Fibroblast of villous mesenchyme (primary cell): ENCODE results near the gene VGLL4. TPM values are rescaled to one million over a fixed set of nuclear protein-coding genes. Genes with fewer than 3 reads are reported as not detected.
A peak's percentile ranks its signal among the peaks of the same experiment; 100 is the strongest.

Experiments
- DNase-seq: peaks from one replicate; pipeline ENCODE4 v3.0.0-alpha.2; 2010; ENCODE audit warnings: low read depth
- H3K4me3 ChIP-seq: 2 replicates; pipeline ENCODE4 v1.5.1; 2011; ENCODE audit warnings: low read depth, mild to moderate bottlenecking, low read length
- total RNA-seq: library from RNA; depleted of rRNA; stranded (reverse); fragments of >200 nt; gene quantifications from 2 replicates; pipeline ENCODE4 v1.2.3, GENCODE V29; 2012
- TF ChIP-seq, protein P1 (sequence below): IDR thresholded peaks from 2 replicates; pipeline ENCODE4 v1.5.1; 2012; ENCODE audit warnings: low read depth, mild to moderate bottlenecking, low read length; ENCODE audit not compliant: insufficient read depth

VGLL4 gene
- total RNA-seq, 1 donor, result 65.6 TPM

DNA sequence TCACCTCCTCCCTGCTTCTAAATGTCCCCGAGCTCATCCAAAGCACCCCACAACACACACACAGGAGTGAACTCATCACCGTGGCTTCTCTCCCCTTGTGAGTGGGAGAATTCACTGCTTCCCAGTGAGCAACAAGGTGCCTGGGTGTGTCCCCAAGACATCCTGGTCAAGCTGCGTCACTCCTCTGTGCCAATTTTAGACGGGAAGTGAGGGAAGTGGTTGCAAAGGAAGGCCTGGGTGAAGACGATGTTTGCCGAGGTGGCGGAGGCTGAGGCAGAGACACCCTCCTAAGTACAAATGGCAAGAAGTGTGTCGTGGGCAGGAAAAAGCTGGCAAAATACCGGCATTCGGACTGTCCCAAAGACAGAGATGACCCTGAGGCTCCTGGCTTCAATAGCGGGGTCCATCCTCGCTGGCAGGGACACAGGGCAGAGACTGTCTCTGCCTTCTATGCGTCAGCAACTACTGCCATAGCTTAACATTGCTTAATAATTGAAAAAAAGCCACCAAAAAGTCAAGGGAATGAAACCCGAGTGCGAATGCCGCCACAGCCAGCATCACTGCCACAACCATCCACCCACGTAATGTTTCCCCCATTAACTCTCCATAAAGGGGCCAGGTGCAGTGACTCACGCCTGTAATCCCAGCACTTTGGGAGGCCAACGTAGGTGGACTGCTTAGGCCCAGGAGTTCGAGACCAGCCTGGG is 72.8 kb downstream of the VGLL4 start:
- DNase-seq, result peak; percentile 72
- no peak overlapping the region for H3K4me3 ChIP-seq

DNA sequence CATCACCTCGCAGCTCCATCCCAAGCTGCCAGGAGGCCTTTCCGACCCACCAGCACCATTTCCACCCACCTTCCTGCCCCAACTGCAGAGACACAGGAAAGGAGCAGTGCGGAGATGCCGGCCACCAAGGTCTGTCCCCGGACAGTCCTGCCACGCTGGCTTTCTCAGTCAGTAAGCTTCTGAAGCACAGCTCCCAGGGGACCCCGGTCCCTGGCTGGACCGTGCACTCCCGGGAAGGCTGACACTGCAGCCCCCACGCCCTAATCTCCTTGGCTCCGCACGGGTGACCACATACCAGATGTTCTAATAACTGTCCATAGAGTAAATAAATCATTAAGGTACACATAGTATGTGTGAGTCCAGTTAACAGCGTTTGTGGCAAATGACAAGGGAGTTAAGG is 73.5 kb downstream of the VGLL4 start:
- no peak overlapping the region for H3K4me3 ChIP-seq
- peak; percentile 62 for DNase-seq
- TF ChIP-seq, protein P1, sequence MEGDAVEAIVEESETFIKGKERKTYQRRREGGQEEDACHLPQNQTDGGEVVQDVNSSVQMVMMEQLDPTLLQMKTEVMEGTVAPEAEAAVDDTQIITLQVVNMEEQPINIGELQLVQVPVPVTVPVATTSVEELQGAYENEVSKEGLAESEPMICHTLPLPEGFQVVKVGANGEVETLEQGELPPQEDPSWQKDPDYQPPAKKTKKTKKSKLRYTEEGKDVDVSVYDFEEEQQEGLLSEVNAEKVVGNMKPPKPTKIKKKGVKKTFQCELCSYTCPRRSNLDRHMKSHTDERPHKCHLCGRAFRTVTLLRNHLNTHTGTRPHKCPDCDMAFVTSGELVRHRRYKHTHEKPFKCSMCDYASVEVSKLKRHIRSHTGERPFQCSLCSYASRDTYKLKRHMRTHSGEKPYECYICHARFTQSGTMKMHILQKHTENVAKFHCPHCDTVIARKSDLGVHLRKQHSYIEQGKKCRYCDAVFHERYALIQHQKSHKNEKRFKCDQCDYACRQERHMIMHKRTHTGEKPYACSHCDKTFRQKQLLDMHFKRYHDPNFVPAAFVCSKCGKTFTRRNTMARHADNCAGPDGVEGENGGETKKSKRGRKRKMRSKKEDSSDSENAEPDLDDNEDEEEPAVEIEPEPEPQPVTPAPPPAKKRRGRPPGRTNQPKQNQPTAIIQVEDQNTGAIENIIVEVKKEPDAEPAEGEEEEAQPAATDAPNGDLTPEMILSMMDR, result no peak

More for the DNA sequence above, 72.8 kb downstream of the VGLL4 start:
- TF ChIP-seq, protein P1, result no peak

DNA sequence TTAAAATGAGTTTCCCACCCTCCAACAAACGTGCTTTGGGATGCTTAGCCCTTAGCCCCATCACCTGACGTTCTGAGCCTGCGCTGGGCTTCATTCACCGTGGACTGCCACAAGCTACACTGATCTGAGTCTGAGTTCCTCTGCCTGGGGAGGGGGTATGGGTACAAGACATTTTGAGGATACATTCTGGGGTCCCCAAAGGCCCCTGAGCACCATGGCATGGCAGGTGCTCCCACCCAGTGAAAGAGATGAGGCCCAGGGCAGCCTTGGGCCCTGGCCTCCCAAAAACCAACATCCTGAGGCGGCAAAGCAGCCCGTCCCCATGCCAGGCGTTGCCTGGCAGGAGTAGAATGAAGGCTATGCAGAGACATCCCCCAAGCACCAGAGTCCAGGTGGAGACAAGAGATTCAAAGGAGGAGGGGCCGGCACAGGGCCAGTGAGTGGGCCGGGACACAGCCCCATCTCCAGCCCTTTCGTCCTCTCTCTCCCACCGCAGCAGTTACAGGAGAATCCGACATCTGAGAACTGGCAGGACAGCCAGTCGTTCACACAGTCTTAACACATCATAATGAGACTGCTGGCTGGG is 74.5 kb downstream of the VGLL4 start:
- no peak overlapping the region for H3K4me3 ChIP-seq
- no peak for DNase-seq
- TF ChIP-seq, protein P1, result no peak

DNA sequence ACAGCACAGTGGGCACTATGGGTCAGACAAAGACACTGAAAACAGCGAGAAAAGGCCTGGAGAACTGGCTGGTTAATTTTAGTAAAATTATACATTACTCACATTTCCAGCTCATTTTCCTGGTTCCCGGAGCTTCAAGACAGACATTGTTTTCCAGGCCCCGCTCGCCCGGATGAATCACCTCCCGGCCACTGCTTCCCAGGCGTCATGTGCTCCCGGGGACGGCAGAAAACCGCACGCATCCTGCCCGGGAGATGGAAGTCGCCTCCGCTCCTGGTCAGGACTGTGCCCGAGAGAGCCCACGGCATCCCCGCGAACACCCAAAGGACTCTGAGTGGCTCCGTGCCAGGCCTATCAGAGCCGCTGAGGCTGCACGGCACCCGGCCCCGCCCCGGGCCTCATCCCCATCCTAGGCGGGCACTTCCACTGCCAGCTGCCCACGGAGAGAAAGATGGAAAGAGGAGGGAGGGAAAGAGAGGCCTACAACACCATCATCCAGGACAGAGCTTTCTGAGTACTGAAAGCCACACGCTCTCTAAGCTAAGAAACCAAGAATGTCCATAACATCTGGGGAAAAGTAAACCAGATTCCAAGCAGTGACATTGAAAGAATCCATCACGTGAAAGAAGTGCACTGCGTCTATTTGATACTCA is 75.1 kb downstream of the VGLL4 start:
- DNase-seq, result peak; percentile 95
- TF ChIP-seq, protein P1, result no peak
- peak overlapping the region; percentile 43 for H3K4me3 ChIP-seq

DNA sequence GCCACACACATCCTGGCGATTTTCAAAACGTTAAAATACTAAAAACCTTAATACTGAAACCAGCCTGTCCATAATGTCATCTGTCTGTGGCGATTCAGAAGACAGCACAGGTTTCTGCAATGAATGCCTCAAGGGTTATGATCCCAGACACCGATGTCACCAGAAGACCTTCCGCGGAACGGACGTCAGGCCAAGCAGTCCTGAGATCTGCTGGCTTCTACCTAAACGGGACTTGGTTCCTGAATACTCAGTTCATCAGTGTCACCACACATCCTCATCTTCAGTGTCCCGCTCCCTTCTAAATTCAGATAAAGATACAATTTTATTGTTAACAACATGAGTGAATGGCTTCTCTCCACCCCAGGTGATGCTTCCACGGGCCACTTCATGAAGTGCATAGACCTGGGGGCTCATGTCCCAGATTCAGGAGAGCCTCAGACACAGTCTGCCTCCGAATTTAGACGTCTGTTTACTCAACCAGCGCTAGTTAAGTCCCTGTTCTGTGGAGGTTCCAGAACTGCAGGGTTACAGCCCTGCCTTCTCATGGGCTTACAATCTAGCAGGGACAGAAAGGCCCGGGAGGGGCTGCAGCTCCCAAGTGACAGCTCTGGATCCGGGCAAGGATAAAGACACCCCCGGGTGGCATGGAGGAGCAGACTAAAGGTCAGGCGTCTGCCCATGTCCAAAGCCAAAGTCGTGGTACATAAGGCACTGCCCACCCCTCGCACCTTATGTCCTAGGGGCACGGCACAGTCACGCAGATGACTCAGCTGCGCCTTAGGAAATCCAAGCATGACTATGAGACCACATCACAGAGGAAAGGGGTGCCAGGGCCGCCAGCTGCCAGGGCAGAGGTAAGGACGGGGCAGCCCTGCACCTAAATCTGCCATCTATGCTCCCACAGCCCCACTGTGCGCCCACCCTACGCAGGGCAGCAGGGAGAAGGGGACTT is 75.9 kb downstream of the VGLL4 start:
- DNase-seq, result peak; percentile 87
- TF ChIP-seq, protein P1, result no peak
- H3K4me3 ChIP-seq, result peak overlapping the region; percentile 43

DNA sequence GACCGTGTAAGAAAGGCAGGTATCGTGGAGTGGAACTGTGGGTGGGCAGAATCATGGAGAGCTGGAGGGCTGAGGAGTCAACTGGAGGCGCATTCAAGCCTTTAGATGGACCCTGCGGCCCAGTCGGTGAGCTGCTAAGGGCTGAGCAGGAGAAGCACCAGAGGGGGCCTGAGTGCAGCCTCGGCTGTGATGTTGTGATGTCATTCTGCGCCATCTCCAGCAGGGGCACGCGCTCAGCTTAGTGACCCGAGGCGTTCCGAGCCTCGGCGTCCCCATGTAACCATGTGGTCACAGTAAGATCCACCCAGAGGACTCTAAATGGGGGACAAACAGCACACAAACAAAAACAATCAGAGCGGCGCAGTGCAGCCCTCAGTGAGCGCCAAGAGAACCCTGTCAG is 76.8 kb downstream of the VGLL4 start:
- no peak for DNase-seq
- TF ChIP-seq, protein P1, result no peak
- no peak overlapping the region for H3K4me3 ChIP-seq
